Measurements from ENCODE around the gene ERCC6L2.

- TF ChIP-seq CTCF (IDR thresholded peaks at IDR 0.05), result no peak
- TF ChIP-seq POLR2A (IDR thresholded peaks at IDR 0.05), result no peak
Measured at GRCh38 chr9:95966306-95966705, 90.8 kb downstream of the ERCC6L2 start.

Data from Peyer's patch (tissue), 4 donors.